Suppressor macrophage (primary cell): Measurements from ENCODE around the gene ORMDL1.

Source experiments
- DNase-seq, 4 experiments: peaks; one replicate each; pipeline ENCODE4 v3.0.0-alpha.2; 2020 to 2022
- total RNA-seq, 17 experiments: gene quantifications; one replicate each; lab custom pipeline; 2026; ENCODE audit warnings: mixed read lengths in 6 of 17, inconsistent platforms in 3 of 17; lab: John Stamatoyannopoulos, UW

The ORMDL1 gene, protein sequence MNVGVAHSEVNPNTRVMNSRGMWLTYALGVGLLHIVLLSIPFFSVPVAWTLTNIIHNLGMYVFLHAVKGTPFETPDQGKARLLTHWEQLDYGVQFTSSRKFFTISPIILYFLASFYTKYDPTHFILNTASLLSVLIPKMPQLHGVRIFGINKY
- total RNA-seq, result 19.8 to 75.4 (median 45.2) reads per million in 17 experiments

DNA sequence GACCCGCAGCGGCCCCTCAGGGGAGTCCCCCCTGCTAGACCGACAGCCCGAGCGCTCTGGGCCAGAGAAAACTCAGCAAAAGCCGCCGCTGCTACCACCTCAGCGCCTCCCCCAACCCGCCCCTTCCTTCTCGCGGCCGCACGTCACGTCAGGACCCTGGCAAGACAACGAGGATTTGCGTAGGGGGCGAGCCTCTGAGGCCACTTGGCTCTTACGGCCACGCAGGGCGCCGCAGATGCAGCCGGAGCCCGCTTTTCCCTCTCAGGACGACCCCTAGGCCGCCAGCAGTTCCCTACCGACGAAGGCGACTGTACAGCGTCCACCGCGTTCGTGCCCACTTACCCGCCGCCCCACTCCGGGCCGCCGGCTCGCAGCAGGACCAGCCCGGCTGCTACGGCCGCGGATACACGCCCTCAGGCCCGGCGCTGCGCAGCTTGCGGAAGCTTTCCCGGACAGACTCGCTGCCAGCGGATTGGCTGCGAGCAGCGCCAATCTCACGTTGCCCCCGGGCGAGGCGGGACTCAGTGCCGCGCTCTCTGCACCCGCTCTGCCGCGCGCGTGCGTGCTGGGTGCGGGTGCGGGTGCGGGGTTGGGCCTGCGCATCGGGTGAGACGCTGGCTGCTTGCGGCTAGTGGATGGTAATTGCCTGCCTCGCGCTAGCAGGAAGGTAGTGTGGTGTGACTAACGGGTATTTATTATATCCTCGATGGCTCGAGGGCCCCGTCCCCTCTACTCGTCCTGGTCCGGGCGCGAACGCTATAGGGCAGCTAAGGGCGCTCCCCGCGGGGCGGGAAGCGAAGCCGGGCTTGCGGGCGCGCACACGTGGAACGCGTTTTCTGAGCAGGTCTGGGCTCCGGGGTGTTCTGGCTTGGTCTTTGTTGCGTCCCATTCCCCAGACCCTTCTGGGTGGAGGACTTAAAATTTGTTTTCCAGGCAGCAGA lies at the start of gene ORMDL1, which contains the start of gene PMS1:
ORMDL1 (minus strand) TSS at position 413 of the 941 bp plus-strand sequence. CDS start 1,744 bp downstream, outside the sequence.
PMS1 (plus strand) TSS at position 524 of the 941 bp plus-strand sequence. CDS start 7,360 bp downstream, outside the sequence.
- DNase-seq, result peak; percentile 97 to 99 (median 98)

DNA sequence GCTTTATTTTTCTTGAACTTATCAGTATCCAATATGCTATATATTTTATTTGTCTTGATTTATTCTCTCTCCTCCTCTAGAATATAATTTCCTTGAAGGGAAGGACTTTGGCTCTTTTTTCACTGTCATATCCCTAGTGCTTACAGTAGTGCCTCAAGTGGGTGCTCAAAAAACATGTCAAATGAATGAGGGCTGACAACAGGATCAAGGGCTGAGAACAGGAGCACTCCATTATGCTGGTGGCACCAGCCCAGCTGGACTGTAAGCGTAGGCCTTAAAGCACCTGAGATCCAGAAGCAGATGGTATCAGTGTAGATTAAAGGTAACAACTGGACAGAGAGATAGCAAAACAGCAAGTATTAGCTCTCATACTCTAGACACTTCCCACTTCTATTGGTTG lies 46.4 kb upstream of the ORMDL1 start:
- DNase-seq, result no peak

DNA sequence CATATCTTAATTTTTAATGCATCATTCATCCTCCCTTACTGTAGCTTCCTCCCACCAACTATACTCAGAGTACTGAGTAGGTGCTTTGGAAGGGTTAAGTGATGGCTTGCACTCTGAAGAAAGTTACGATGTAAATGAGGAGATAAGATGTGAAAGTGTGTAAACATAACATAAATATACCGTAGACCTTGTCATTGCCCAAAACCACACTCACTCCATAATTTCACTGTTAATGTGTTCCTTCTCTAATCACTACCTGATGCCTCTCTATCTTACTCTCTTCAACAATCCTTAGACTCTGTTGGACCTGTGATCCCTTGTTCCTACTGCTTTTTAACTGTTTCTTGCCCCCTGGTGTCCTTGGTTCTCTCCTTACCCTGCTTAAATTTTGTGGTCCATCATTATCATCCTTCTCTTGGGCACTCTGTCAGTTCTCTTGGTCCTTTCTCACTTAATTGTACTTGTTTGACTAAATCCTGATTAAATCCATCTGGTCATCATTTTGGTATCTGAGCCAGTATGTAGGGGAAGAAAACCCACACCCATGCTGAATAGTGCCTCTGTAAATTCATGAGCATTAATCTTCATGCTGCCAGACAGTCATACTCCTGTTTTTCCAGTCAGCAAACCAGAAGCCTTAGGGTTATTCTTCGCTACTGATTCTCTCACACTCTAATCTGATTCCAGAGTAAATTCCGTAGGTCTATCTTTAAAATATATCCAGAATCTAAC lies 45.1 kb upstream of the ORMDL1 start:
- no peak for DNase-seq

DNA sequence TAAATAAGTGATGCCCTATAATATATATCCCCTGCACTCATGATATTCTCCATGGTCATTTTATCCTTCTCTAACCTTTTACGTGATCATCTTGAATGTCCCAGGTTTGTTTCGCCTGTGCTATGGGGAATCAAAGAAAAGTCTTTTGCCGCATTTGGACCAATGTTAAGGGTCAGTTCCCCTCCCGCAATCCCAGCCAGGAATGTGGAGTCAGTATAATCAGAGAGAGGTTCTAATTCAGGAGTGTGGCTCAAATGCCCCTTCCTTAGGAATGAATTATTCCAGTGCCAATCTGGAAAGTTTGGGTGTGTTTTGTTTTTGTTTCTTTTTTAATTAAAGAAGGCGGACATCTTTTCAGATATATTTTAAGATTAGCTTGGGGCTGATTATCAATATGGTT lies 41.9 kb upstream of the ORMDL1 start:
- no peak for DNase-seq

DNA sequence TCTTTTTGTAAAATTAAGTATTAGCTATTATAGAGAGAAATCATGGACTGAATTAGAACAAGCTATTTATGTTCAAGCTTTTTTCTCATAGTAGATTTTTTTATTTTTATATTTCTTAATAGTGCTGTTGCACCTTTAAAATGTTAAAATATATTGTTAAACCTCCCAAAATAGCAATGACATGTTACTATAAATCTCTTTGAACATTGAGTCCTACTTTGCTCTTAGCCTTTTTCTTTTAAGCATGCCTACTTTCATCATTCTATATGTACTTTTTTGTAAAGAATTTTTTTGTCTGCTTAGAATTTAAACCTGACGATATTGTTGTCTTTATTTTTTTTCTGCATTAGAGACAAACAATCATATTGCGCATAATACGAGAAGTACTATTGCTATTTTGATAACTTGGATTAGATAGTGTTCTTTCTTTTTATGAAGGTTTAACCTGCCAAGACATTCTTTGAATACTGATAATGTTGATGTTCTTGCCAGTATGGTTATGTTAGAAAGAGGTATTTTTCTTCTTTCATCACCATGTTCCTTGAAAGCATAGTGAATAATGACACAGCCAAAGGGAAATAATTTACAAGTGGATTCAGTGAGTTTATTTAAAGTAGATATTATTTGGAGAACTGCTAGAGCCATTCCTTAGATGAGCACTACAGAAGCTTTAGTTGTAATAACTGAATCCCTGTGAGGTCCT lies 40.7 kb upstream of the ORMDL1 start:
- no peak for DNase-seq

DNA sequence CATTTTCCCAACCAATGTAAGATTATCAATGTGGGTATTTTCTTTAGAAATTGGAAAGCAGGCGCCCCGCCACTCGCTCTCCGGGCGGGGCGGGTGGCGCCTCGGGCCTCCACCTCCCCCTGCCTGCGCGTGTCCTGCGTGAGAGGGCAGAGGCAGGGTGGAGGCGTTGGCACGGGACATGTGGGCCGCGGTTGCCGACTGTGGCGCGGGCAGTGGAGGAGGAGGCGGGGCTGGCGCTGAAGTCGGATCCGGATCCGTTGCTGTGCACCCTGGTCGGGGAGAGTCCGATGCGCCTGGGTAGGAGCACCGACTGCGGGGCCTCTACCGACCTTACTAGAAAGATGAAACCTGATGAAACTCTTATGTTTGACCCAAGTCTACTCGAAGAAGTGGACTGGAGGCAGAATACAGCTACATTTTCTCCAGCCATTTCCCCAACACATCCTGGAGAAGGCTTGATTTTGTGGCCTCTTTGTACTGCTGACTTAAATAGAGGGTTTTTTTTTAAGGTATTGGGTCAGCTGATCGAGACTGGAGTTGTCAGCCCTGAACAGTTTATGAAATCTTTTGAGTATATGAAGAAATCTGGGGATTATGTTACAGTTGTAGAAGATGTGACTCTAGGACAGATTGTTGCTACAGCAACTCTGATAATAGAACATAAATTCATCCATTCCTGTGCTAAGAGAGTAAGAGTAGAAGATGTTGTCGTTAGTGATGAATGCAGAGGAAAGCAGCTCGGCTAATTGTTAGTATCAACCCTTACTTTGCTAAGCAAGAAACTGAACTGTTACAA lies 38.0 kb upstream of the ORMDL1 start:
- DNase-seq, result peak in 2 of 4 experiments; percentile 2 to 14

DNA sequence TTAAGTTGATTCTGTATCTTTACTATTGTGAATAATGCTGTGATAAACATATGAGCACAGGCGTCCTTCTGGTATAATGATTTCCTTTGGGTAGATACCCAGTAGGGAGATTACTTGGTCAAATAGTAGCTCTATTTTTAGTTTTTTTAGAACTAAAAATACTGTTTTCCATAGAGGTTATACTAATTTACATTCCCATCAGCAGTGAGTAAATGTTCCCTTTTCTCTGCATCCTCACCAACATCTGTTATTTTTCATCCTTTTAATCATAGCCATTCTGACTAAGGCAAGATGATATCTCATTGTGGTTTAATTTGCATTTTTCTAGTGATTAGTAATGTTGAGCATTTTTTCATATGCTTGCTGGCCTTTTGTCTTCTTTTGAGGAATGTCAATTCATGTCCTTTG lies 35.2 kb upstream of the ORMDL1 start:
- no peak for DNase-seq

DNA sequence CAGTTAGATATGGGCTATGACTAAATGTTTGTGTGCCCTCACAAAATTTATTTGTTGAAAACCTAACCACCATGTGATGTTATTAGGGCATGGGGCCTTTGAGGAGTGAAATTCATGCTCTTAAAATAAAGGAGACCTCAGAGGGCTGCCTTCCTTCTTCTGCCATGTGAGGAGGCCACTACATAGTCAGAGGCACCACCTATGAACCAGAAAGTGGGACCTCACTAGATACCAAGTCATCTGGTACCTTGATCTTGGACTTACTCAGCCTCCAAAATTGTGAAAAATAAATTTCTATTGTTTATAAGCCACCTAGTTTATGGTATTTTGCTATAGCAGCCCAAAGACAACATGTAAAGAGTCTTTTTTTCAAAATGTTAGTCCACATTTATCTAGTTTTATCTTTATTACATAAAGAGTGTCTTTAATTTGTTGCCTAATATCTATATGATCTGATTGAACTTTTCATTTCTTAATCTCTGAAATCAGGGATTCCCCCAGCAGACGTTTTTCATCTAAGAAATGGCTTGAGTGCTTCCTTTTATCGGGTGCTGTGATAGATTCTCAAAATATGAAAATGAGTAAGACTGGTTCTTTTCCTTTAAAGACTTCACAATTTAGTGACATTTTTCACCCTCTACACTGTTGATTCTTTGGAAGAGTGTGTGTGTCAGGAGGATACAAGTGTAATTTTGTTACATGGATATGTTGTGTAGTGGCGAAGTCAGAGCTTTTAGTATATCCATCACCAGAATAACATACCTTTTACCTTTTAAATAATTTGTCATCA lies 34.3 kb upstream of the ORMDL1 start:
- no peak for DNase-seq

DNA sequence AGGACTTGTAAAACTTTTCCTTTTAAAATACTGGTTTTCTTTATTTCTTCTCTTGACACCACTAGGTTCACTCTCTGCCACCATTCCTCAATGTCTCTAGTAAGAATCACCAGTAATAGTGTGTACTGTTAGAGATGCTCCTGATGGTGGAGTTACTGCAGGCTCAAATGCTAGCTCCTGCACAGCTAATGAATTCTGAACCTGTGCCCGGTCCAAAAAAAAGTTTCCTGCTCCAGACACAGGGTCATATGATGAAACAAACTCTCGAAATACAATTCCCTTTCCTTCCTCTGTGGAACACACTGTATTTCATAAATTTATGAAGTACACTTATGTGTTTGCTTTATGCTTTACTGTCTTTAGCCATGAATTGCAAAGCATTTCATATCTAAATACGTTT lies 19.3 kb upstream of the ORMDL1 start:
- no peak for DNase-seq

DNA sequence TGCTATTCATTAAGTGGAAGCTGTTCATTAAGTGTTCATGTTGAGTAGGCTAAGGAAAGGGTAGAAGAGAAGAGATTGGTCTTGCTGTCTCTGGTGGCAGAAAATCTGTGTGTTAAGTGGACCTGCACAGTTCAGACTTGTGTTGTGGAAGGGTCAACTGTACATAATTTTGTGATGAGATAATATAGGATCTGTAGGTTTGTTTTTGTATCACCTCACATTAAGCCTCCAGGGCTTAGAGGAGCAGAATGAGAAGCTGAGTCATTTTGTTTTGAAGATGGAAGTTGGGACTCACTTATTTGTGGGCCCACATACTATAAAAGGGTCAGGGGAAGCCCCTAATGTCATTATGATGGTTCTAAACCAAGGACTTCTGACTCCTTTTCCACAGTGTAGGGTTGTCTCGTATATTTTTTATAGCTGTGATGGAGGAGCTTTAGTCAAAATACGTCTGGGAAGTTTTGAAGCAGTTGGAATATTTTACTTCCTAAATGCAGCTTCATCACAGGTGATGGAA lies 18.3 kb upstream of the ORMDL1 start:
- no peak for DNase-seq

DNA sequence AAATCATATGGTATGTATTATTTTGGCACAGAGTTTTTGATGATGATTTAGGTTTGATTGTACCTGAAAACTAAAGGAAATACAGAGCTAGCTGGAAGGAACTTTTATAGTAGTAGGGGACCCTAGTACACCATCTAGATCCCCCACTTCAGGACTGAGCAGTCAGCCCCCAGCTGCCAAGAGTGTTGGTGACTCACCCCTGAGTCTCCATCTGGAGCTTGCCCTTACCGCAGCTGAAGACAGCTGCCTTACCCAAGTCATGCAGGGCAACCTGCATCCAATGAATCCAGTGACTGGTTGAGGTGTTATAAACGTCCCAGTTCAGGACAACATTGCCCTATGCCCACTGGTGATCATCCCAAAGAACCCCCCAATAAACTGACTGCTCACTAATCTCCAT lies 15.4 kb upstream of the ORMDL1 start:
- no peak for DNase-seq

DNA sequence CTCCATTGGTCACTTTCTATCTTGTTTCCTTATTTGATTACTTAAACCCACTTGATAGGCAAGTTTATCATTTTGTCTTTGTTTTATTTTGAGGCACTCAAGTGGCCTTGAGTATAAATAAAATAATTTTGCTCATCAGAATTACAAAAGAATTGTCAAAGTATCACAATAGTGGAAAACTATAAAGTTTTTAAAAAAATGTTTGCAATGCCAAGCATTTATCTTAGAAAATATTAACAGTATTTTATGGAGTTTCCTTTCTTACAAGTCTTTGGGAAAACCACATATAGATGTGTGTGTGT lies 14.8 kb upstream of the ORMDL1 start:
- no peak for DNase-seq

DNA sequence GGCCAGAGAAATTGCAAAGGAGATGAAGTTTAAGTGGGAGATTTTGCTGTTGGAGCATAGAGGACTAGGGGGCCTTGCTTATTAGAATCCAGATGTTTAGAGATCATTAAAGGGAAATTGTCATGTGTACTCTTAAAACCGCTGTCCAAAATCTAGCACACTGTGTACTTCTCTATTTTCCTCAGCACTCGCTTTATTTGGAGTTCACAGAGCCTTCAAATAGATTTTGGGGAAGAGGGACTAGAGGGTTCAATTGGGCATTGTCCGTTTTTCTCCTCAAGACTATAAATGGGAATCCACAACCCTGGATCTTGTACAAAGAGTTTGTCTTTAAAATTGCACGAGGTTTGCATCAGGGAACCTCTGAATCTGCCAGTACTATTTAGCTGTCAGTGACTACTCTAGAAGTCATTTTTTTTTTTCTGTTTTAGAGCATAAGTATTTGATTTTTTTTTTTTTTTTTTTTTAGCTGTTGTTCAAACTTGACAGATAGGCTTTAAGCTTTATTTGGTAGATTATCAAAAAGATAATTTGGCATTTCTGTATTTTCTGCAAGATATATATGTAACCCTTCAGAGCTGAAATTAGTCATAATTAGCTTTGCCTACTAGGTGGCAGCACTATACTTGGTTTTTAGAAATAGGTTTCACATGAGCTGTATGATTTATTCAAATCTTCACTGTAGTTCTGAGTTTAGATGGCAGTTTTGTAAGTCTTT lies 14.3 kb upstream of the ORMDL1 start:
- DNase-seq, result peak; percentile 10 to 55 (median 34)

DNA sequence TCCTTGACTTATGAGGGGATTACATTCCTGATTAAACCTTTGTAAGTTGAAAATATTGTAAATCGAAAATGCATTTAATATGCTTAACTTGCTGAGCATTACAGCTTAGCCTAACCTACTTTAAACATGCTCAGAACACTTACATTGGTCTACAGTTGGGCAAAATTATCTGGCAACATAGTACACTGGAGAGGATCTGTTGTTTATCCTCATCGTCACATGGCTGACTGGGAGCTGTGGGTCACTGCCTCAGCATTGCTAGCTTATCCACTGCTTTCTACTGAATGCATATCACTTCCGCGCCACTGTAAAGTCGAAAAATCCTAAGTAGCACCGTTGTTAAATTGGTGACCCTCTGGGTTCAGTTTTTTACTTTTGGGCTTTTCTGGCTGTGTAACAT lies 13.8 kb upstream of the ORMDL1 start:
- no peak for DNase-seq

DNA sequence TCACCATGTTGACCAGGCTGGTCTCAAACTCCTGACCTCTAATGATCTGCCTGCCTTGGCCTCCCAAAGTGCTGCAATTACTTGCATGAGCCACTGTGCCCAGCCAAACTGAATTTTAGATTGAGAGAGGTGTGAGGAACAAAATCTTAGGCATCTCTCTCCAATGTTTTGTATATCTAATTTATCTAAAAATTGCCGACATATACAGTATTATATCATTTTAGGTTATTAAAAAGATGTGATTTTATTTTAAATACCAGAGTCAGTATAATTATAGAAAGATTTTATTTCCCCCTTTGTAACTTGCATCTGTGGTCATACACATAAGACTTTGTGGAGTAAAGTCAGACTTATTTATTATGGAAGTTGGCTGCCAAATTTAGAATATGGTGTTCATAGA lies 10.2 kb upstream of the ORMDL1 start:
- DNase-seq, result no peak

DNA sequence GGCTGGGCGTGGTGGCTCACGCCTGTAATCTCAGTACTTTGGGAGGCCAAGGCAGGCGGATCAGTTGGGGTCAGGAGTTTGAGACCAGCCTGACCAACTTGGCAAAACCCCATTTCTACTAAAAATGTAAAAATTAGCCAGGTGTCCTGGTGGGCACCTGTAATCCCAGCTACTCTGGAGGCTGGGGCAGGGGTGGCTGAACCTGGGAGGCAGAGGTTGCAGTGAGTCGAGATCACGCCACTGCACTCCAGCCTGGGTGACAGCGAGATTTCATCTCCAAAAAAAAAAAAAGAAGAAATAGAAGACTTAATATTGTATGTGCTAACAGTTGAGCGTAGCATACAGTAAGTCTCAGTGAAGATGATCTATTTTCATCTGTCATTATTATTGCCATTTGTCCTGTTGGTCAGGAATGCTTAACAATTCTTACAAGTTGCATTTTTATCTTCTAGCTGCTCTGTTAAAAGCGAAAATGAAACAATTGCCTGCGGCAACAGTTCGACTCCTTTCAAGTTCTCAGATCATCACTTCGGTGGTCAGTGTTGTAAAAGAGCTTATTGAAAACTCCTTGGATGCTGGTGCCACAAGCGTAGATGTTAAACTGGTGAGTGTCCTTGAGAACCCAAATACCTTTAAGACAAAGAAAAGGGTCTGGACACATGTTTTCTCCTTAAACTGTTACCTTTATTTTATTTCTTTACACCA lies 7.4 kb upstream of the ORMDL1 start:
- no peak for DNase-seq

DNA sequence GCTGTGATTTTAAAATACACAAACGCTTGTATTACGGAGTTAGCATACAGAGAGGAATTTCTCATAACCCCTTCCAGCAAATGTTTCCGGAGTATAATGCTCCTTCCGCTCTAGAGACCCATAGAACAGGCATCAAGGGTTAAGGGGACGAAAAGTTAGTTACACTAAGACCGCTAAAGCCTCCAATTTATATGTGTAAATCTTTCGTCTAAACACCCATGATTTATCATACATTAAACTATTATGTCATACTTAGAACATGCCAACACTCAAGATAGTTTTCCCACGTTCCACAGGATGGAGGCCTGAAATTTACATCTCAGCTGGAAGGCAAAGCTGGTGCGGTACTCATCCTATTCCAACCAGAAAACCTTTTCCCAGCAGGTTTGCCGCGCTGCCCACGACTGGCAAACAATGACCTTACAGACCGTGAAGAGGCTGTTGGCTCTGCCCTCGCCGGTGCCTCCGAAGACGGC lies 650 bp downstream of the ORMDL1 start:
- DNase-seq, result peak in 3 of 4 experiments; percentile 19 to 52 (median 42)

DNA sequence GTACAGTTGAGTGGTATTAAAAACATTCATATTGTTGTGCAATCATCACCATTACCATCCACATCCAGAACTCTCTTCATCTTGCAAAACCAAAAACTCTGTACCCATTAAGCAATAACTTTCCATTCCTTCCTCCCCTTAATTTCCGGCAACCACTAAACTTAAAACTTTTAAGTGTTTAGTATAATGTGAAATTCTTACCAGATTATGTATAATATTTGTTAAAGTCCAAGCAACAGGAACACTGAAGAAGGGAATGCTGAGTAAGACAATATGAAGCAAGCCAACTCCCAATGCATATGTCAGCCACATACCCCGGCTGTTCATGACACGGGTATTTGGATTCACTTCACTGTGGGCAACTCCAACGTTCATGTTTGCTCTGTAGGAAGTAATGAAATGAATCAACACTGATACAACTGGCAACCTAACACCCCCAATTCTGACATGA lies 1.9 kb downstream of the ORMDL1 start:
- peak; percentile 23 to 64 (median 49) for DNase-seq

DNA sequence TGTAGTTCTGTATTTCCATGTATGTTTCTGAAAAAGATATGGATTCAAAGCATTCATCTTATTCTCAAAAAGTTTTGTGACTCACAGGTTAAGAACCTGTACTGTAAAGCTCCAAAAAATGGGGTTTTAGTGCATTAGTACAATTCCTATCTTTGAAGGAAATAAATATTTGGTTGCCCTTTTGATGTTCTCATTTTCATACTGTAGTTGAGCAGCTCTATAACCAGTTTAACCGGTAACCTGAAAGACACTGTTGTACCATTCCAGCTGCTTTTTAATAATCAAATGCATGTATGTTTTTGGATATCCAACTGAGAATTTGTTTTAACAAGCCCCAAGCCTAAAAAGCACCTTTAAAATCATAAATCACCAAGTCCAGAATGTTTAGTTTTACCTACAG lies 11.9 kb downstream of the ORMDL1 start:
- DNase-seq, result no peak
